ENCODE data around the gene KNDC1.

DNA sequence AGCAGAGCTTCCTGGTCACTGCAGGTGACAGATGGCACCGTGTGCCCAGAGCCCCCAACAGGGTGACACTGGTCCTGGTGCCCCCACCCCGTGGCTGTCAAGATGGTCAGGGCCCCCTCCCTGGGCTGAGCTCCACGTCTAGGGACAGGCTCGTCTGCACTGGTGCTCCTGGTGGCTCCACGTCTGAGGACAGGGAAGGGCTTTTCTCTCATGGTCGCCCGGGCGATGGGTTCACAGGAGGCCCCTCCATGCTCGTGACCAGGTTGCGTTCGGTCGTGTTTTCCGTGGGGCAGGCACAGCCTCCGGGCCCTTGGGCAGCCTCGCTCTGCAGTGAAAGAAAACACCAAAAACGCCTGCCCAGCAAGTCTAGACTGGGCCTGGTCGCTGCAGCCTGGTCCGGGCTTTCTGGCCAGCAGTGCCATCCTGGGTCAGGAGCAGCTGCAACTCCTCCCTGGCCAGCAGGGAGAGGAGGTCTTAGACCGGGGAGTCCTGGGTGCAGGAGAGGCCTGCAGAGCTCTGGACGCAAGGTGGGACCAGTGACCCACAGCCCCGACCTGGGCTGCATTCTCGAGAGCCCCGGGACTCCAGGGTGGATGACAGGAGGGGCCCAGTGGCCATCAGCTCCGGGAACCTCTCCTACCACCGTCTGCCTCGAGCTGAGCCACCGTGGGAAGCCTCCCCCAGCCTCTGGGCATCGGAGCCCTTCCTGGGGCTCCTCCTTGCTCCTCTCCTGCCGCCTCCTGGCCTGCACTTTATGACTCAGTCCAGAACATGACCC, 42.1 kb downstream of the KNDC1 start:
- TF ChIP-seq, protein P1, sequence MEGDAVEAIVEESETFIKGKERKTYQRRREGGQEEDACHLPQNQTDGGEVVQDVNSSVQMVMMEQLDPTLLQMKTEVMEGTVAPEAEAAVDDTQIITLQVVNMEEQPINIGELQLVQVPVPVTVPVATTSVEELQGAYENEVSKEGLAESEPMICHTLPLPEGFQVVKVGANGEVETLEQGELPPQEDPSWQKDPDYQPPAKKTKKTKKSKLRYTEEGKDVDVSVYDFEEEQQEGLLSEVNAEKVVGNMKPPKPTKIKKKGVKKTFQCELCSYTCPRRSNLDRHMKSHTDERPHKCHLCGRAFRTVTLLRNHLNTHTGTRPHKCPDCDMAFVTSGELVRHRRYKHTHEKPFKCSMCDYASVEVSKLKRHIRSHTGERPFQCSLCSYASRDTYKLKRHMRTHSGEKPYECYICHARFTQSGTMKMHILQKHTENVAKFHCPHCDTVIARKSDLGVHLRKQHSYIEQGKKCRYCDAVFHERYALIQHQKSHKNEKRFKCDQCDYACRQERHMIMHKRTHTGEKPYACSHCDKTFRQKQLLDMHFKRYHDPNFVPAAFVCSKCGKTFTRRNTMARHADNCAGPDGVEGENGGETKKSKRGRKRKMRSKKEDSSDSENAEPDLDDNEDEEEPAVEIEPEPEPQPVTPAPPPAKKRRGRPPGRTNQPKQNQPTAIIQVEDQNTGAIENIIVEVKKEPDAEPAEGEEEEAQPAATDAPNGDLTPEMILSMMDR (IDR thresholded peaks at IDR 0.05) = no peak
- no peak for TF ChIP-seq EP300 (IDR thresholded peaks at IDR 0.05)
- TF ChIP-seq POLR2AphosphoS5 (IDR thresholded peaks at IDR 0.05) = no peak

All from esophagus muscularis mucosa (tissue), 4 donors.